ENCODE data around the gene RAP2A.

RAP2A gene

GRCh38 chr13:97492684-97493371, 58.9 kb downstream of the RAP2A start:
- DNase-seq (ENCODE audit: low read depth), result no peak
- TF ChIP-seq CTCF (conservative IDR thresholded peaks at IDR 0.05; ENCODE audit: low read length), result no peak
- H3K4me3 ChIP-seq (ENCODE audit: low read length), result no peak overlapping the region

- no peak for TF ChIP-seq CTCF (conservative IDR thresholded peaks at IDR 0.05; ENCODE audit: low read length)
These were observed 59.5 kb downstream of the RAP2A start for GRCh38 chr13:97493456-97493855.

GRCh38 chr13:97495678-97496077, 61.7 kb downstream of the RAP2A start:
- no peak overlapping the region for H3K4me3 ChIP-seq (ENCODE audit: low read length)
- DNase-seq (ENCODE audit: low read depth), result no peak
- TF ChIP-seq CTCF (conservative IDR thresholded peaks at IDR 0.05; ENCODE audit: low read length), result no peak

More at GRCh38 chr13:97493456-97493855, 59.5 kb downstream of the RAP2A start:
- no peak overlapping the region for H3K4me3 ChIP-seq (ENCODE audit: low read length)
- DNase-seq (ENCODE audit: low read depth), result no peak

- no peak for DNase-seq (ENCODE audit: low read depth)
- no peak overlapping the region for H3K4me3 ChIP-seq (ENCODE audit: low read length)
- no peak for TF ChIP-seq CTCF (conservative IDR thresholded peaks at IDR 0.05; ENCODE audit: low read length)
These were observed 62.5 kb downstream of the RAP2A start for GRCh38 chr13:97496511-97496910.

- H3K4me3 ChIP-seq (ENCODE audit: low read length), result no peak overlapping the region
- no peak for DNase-seq (ENCODE audit: low read depth)
- no peak for TF ChIP-seq CTCF (conservative IDR thresholded peaks at IDR 0.05; ENCODE audit: low read length)
These were observed 63.4 kb downstream of the RAP2A start for GRCh38 chr13:97497400-97497799.

- H3K4me3 ChIP-seq (ENCODE audit: low read length), result no peak overlapping the region
- no peak for TF ChIP-seq CTCF (conservative IDR thresholded peaks at IDR 0.05; ENCODE audit: low read length)
- no peak for DNase-seq (ENCODE audit: low read depth)
These were observed 64.5 kb downstream of the RAP2A start for GRCh38 chr13:97498419-97498818.

- no peak overlapping the region for H3K4me3 ChIP-seq (ENCODE audit: low read length)
- no peak for TF ChIP-seq CTCF (conservative IDR thresholded peaks at IDR 0.05; ENCODE audit: low read length)
- DNase-seq (ENCODE audit: low read depth), result no peak
These were observed 65.2 kb downstream of the RAP2A start for GRCh38 chr13:97499181-97499580.

All from AG10803 (cell line).